Activated T-cell treated with anti-CD3 and anti-CD28 coated beads, Interleukin-2, amount 50 U/mL, for 4 hours (primary cell): ENCODE results near the gene ATP6V1C2. TPM values are rescaled to one million over a fixed set of nuclear protein-coding genes. Genes with fewer than 3 reads are reported as not detected.

ENCODE experiments used
- ATAC-seq, 2 donors: fragments of 200-7000 bp; cut with Tn5 transposase; one replicate each; pipeline ENCODE4 v1.10.0; 2021
- DNase-seq: peaks from one replicate; pipeline ENCODE4 v3.0.0-alpha.2; 2020
- H3K27me3 Mint-ChIP-seq: one replicate; pipeline ENCODE4 v1.8.0; 2021; ENCODE audit warnings: low read depth, mixed read lengths
- H3K36me3 Mint-ChIP-seq: one replicate; pipeline ENCODE4 v1.8.0; 2022; ENCODE audit warnings: mixed read lengths; ENCODE audit not compliant: insufficient read depth
- H3K4me1 Mint-ChIP-seq: one replicate; pipeline ENCODE4 v1.8.0; 2021; ENCODE audit warnings: low read depth, mixed read lengths
- H3K4me3 Mint-ChIP-seq: one replicate; pipeline ENCODE4 v1.8.0; 2021; ENCODE audit warnings: mild to moderate bottlenecking, moderate library complexity, mixed read lengths
- H3K9me3 Mint-ChIP-seq: one replicate; pipeline ENCODE4 v1.8.0; 2021; ENCODE audit warnings: mixed read lengths
- total RNA-seq, 3 donors: library from RNA; stranded (reverse); gene quantifications; one replicate each; pipeline ENCODE4 v1.2.1, GENCODE V29; 2021

ATP6V1C2 gene
- total RNA-seq, 3 donors from 2014 or later = 0.14 TPM; not detected in 2

- H3K9me3 Mint-ChIP-seq = no peaks in the 10 kb centered on the region
- H3K36me3 Mint-ChIP-seq = no peaks in the 10 kb centered on the region
- ATAC-seq (no peak), DNase-seq (no peak)
- peaks cover 4% of the 10 kb centered on the region for H3K4me1 Mint-ChIP-seq
- H3K4me3 Mint-ChIP-seq = no peak overlapping the region
- peaks cover 2% of the 10 kb centered on the region for H3K27me3 Mint-ChIP-seq
Measured at GRCh38 chr2:10750610-10751009, 29.2 kb downstream of the ATP6V1C2 start.

DNA sequence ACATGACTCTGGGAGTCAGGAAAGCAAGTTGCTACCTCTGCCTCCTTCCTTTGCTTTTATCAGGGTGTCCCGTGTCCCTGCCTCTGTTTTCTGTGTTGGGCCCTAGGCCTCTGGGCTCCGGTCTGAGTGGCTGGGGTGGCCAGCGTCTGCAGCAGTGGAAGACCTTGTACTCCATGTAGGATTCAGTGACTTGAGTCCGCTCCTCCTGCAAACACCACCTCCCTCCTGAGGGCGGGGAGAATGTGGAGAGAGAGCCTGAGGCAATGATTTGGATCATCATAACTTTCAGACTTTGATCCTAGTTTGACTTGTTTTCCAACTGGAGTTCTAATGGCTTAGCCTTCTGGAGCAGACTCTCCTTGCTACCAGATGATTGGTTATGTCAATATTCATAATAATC lies 30.8 kb downstream of the ATP6V1C2 start:
- Mint-ChIP-seq H3K9me3 (no peaks in the 10 kb centered on the region), H3K27me3 (no peaks in the 10 kb centered on the region), H3K4me3 (no peak overlapping the region), H3K4me1 (no peaks in the 10 kb centered on the region), H3K36me3 (no peaks in the 10 kb centered on the region)
- ATAC-seq (no peak), DNase-seq (no peak)

GRCh38 chr2:10753156-10753555 lies 31.7 kb downstream of the ATP6V1C2 start:
- Mint-ChIP-seq H3K4me3 (no peak overlapping the region), H3K4me1 (no peaks in the 10 kb centered on the region), H3K27me3 (no peaks in the 10 kb centered on the region), H3K9me3 (no peaks in the 10 kb centered on the region), H3K36me3 (no peaks in the 10 kb centered on the region)
- DNase-seq (no peak), ATAC-seq (no peak)

DNA sequence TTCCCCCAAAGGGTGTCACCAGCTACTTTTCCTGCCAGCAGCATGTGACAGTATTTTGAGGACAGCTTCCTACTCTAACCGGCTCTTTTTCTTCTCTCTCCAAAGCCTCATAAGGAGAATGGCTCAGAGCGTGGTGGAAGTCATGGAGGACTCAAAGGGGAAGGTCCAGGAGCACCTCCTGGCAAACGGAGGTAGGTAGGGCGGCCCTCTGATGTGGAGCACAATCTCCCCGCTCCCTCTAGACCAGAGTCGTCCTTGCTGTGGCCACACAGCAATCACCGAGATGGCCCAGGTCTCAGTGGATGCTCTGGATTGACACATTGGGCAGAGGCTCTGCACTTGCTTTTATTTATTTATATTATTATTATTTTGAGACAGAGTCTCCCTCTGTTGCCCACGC lies 32.4 kb downstream of the ATP6V1C2 start:
- Mint-ChIP-seq H3K36me3 (no peaks in the 10 kb centered on the region), H3K4me1 (no peaks in the 10 kb centered on the region), H3K9me3 (no peaks in the 10 kb centered on the region), H3K4me3 (no peak overlapping the region), H3K27me3 (no peaks in the 10 kb centered on the region)
- ATAC-seq = no peak
- no peak for DNase-seq

GRCh38 chr2:10755621-10756020 lies 34.2 kb downstream of the ATP6V1C2 start:
- no peaks in the 10 kb centered on the region for H3K9me3 Mint-ChIP-seq
- DNase-seq (no peak), ATAC-seq (no peak)
- no peaks in the 10 kb centered on the region for H3K4me1 Mint-ChIP-seq
- no peaks in the 10 kb centered on the region for H3K36me3 Mint-ChIP-seq
- H3K27me3 Mint-ChIP-seq = no peaks in the 10 kb centered on the region
- no peak overlapping the region for H3K4me3 Mint-ChIP-seq

- no peaks in the 10 kb centered on the region for H3K9me3 Mint-ChIP-seq
- DNase-seq = no peak
- H3K27me3 Mint-ChIP-seq = no peaks in the 10 kb centered on the region
Measured at GRCh38 chr2:10757814-10758286, 36.4 kb downstream of the ATP6V1C2 start.

DNA sequence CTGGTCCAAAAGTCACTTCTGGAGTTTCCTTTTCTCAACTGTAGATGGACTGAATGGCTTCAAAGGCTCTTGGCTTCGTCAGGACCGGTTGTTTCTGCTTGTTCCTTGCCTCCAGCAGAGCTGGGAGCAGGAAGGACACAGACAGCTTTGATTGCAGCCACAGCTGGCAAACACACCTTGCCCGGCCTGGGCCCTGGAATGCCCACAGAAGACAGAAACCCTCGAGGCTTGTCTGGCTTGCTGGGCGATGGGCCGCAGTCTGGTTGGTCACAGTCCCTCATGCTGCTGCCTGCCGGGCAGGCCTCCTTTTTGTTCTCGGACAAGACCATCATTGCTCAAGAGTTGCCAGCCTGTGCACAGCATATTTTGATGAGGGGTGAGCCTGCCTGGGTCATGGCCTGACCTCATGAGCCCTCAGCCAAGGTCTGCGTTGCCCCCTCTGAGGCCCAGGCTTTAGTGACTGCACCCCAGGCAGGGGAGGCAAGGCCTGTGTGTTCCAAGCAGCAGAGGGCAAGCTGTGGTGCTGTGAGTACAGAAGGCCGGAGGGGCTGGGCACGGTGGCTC lies 37.8 kb downstream of the ATP6V1C2 start:
- ATAC-seq (no peak), DNase-seq (no peak)
- Mint-ChIP-seq H3K4me3 (no peak overlapping the region), H3K27me3 (peaks cover 5% of the 10 kb centered on the region), H3K9me3 (no peaks in the 10 kb centered on the region), H3K4me1 (no peaks in the 10 kb centered on the region), H3K36me3 (no peaks in the 10 kb centered on the region)

More at GRCh38 chr2:10757814-10758286, 36.4 kb downstream of the ATP6V1C2 start:
- Mint-ChIP-seq H3K4me3 (no peak overlapping the region), H3K36me3 (no peaks in the 10 kb centered on the region), H3K4me1 (no peaks in the 10 kb centered on the region)
- no peak for ATAC-seq

DNA sequence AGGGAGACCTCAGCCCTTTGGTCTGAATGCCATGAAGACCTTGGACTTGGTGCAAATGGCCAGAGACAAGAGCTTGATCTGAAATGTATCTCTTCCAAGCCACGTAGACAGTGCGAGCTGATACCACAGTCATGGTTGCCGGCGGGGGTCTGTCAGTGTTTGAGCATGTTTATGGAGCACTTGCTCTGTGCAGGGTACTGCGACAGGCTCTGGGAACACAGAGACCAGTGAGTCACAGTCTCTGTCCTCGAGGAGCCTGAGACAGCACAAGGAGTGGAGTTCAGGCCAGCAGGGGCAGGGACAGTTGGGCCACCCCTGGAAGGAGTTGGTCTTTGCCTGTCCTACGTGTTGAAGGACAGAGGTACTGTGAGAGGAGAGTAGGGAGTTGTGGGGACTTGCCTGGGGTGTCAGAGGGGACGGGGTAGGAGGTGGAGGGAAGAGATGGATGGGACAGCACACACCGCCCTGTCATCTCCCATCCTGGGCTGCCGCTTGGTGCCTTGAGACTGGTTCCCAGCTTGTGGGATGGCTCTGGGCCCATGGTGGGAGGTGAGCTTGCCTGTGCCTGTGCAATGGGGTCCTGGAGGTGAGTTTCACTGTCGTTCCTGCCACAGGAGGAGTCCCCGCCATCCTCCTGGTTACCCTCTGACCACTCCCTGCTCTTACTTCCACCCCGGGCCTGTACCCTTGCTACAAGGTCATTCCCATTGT lies 39.5 kb downstream of the ATP6V1C2 start:
- no peaks in the 10 kb centered on the region for H3K9me3 Mint-ChIP-seq
- no peak for ATAC-seq

GRCh38 chr2:10761591-10761990 lies 40.2 kb downstream of the ATP6V1C2 start:
- DNase-seq (no peak), ATAC-seq (no peak)
- Mint-ChIP-seq H3K4me1 (no peaks in the 10 kb centered on the region), H3K36me3 (no peaks in the 10 kb centered on the region), H3K4me3 (no peak overlapping the region), H3K9me3 (no peaks in the 10 kb centered on the region), H3K27me3 (peaks cover 5% of the 10 kb centered on the region)

More for the DNA sequence above, 39.5 kb downstream of the ATP6V1C2 start:
- Mint-ChIP-seq H3K4me3 (no peak overlapping the region), H3K27me3 (peaks cover 5% of the 10 kb centered on the region), H3K4me1 (no peaks in the 10 kb centered on the region), H3K36me3 (no peaks in the 10 kb centered on the region)
- no peak for DNase-seq

DNA sequence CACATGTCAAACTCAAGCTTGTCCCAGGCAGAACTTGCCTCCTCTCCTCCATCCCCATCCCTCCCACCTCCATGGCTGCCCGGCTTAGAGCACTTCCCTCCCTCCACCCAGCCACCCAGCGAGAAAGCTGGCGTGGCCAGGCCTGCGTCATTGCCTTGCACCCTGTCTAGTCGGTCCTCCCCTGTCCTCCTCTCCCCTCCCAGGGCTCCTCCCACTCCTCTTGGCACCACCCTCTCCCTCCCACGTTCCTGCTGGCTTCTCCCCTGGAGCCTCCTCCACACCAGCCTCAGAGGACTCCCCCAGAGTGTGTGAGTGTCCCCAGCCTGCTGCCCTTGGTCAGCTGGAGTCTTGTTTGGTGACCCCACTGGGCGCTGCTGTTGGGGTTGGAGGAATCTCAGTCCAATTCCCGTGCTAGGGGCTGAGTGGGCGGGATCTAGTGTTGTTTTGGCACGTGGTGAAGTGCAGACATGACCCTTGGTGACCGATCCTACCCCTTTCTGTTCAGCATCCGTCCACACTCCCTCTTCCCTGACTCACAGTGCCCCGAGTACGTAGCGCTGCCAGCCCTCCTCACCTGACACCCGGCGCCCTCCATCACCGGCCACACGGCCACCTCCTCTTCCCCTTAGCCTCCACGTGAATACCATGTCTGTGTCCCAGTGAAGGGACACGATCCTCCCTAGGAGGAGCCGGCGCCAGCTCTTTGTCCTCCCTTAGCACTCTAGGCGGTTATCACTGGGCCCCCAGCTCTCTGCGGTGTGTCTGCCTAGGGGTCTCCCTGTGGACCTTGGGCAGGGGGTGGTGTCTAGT lies 41.4 kb downstream of the ATP6V1C2 start:
- ATAC-seq (no peak), DNase-seq (no peak)
- Mint-ChIP-seq H3K36me3 (no peaks in the 10 kb centered on the region), H3K9me3 (no peaks in the 10 kb centered on the region), H3K27me3 (peaks cover 5% of the 10 kb centered on the region), H3K4me1 (no peaks in the 10 kb centered on the region), H3K4me3 (no peak overlapping the region)

- Mint-ChIP-seq H3K4me1 (no peaks in the 10 kb centered on the region), H3K27me3 (peaks cover 5% of the 10 kb centered on the region), H3K9me3 (no peaks in the 10 kb centered on the region), H3K4me3 (no peak overlapping the region), H3K36me3 (no peaks in the 10 kb centered on the region)
- ATAC-seq (no peak), DNase-seq (no peak)
Measured at GRCh38 chr2:10763461-10763800, 42.0 kb downstream of the ATP6V1C2 start.

DNA sequence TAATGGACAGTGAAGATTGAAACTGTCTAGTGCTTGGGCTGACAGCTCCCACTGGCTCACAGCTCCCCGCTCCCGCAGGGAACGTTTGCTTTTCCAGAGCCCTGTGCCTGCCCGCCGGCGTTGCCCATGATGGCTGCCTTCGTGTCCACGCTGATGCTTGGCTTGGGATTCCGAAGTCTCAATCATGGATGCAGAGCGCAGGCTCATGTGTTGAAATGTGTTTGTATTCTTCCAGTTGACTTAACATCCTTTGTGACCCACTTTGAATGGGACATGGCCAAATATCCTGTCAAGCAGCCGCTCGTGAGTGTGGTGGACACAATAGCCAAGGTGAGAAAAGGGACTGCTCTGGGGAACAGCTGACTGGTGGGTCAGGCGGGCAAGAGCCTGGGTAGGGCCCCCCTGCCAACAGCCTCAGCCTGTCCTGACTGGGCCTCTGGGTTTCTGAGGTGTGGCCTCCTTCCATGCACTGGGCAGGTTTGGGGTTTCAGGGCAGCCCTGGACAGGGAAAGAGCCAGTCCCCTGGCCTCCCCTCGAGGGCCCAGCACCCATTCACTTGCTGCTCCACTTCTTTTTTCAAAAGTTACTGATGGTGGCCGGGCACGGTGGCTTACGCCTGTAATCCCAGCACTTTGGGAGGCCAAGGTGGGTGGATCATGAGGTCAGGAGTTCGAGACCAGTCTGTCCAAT lies 42.8 kb downstream of the ATP6V1C2 start:
- H3K4me1 Mint-ChIP-seq = no peaks in the 10 kb centered on the region
- no peaks in the 10 kb centered on the region for H3K9me3 Mint-ChIP-seq
- no peak for ATAC-seq
- peaks cover 5% of the 10 kb centered on the region for H3K27me3 Mint-ChIP-seq
- H3K4me3 Mint-ChIP-seq = no peak overlapping the region
- H3K36me3 Mint-ChIP-seq = no peaks in the 10 kb centered on the region
- DNase-seq = no peak

- Mint-ChIP-seq H3K4me3 (no peak overlapping the region), H3K36me3 (no peaks in the 10 kb centered on the region), H3K27me3 (peaks cover 5% of the 10 kb centered on the region), H3K4me1 (no peaks in the 10 kb centered on the region), H3K9me3 (no peaks in the 10 kb centered on the region)
- no peak for ATAC-seq
- no peak for DNase-seq
Measured at GRCh38 chr2:10764896-10765295, 43.5 kb downstream of the ATP6V1C2 start.

DNA sequence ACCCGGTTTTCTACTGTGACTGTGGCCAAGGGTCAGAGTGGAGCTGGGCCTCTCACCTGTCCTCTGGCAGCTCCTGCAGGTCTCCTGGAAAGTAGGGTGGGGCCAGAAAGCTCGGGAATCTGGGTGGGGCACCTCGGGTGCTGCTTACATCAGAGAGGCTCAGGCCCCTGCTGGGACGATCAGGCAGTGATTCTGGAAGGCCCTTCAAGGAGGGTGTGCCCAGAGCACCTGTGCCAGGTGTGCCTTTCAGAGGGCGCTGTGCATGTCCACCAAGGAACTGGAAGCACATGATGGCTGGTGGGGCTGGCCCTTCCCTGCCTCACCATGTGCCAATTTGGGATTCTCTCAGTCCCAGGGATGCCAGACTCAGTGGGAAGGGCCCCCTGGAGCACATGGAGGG lies 44.0 kb downstream of the ATP6V1C2 start:
- no peak overlapping the region for H3K4me3 Mint-ChIP-seq
- H3K36me3 Mint-ChIP-seq = no peaks in the 10 kb centered on the region

More for the DNA sequence above, 44.0 kb downstream of the ATP6V1C2 start:
- Mint-ChIP-seq H3K27me3 (peaks cover 5% of the 10 kb centered on the region), H3K9me3 (no peaks in the 10 kb centered on the region), H3K4me1 (no peaks in the 10 kb centered on the region)
- ATAC-seq (no peak), DNase-seq (no peak)
